GM19238 (cell line): ENCODE measurements around the gene TGFB1.

Experiments
- DNase-seq: peaks from one replicate; pipeline ENCODE4 v3.0.0; 2011; ENCODE audit warnings: low spot score; ENCODE audit not compliant: insufficient read length

TGFB1 gene

GRCh38 chr19:41344162-41344561 lies 9.6 kb downstream of the TGFB1 start:
- no peak for DNase-seq

- no peak for DNase-seq
Measured at GRCh38 chr19:41341669-41342490, 11.8 kb downstream of the TGFB1 start.

GRCh38 chr19:41339936-41340335 lies 13.8 kb downstream of the TGFB1 start:
- DNase-seq, result no peak

- no peak for DNase-seq
Measured at GRCh38 chr19:41335467-41335866, 18.3 kb downstream of the TGFB1 start.

GRCh38 chr19:41334793-41335192 lies 18.9 kb downstream of the TGFB1 start:
- DNase-seq, result no peak

GRCh38 chr19:41332468-41332867 lies 21.3 kb downstream of the TGFB1 start:
- DNase-seq, result no peak

- no peak for DNase-seq
Measured at GRCh38 chr19:41332000-41332399, 21.7 kb downstream of the TGFB1 start.

- DNase-seq, result no peak
Measured at GRCh38 chr19:41330946-41331678, 22.6 kb downstream of the TGFB1 start.

- no peak for DNase-seq
Measured at GRCh38 chr19:41330481-41330880, 23.2 kb downstream of the TGFB1 start.

GRCh38 chr19:41328842-41329225 lies 24.9 kb downstream of the TGFB1 start:
- DNase-seq, result no peak

GRCh38 chr19:41328157-41328841 lies 25.4 kb downstream of the TGFB1 start:
- no peak for DNase-seq

GRCh38 chr19:41327576-41328156 lies 26.1 kb downstream of the TGFB1 start:
- DNase-seq, result peak; percentile 91

- DNase-seq, result no peak
Measured at GRCh38 chr19:41327076-41327575, 26.6 kb downstream of the TGFB1 start.

GRCh38 chr19:41325947-41326706 lies 27.6 kb downstream of the TGFB1 start:
- peak; percentile 71 for DNase-seq

GRCh38 chr19:41325640-41325946 lies 28.1 kb downstream of the TGFB1 start:
- DNase-seq, result no peak

- no peak for DNase-seq
Measured at GRCh38 chr19:41324921-41325639, 28.6 kb downstream of the TGFB1 start.

- DNase-seq, result no peak
Measured at GRCh38 chr19:41324231-41324702, 29.5 kb downstream of the TGFB1 start.

GRCh38 chr19:41323430-41324125 lies 30.1 kb downstream of the TGFB1 start:
- no peak for DNase-seq

GRCh38 chr19:41323023-41323422 lies 30.7 kb downstream of the TGFB1 start:
- DNase-seq, result no peak

- no peak for DNase-seq
Measured at GRCh38 chr19:41322451-41322850, 31.3 kb downstream of the TGFB1 start.
